Thoracic aorta (tissue), 2 donors: ENCODE data around the gene AQP1. TPM values are rescaled to one million over a fixed set of nuclear protein-coding genes. Genes with fewer than 3 reads are reported as not detected.

Experiments
- ATAC-seq: fragments of 150-250 bp; one replicate; pipeline ENCODE4 v1.8.0; 2017; ENCODE audit warnings: low read depth; ENCODE audit not compliant: insufficient number of reproducible peaks, low FRiP score
- DNase-seq: peaks from one replicate; pipeline ENCODE4 v3.0.0-alpha.2; 2020; ENCODE audit warnings: low spot score
- H3K27ac ChIP-seq, 2 donors: fragments of 200-600 bp; sonication (generic); 1 replicate in 1 of 2; 2 replicates in 1 of 2; pipeline ENCODE4 v1.5.1; 2016; ENCODE audit warnings: mild to moderate bottlenecking in 2 of 2, moderate library complexity in 2 of 2
- H3K27me3 ChIP-seq: fragments of 200-600 bp; sonication (generic); replicated peaks from 2 replicates; pipeline ENCODE4 v1.6.0; 2016; ENCODE audit warnings: mild to moderate bottlenecking; ENCODE audit not compliant: insufficient read depth
- H3K36me3 ChIP-seq: fragments of 200-600 bp; sonication (generic); one replicate; pipeline ENCODE4 v1.5.1; 2016
- H3K4me1 ChIP-seq, 2 donors: fragments of 200-600 bp; sonication (generic); 1 replicate in 1 of 2; 2 replicates in 1 of 2; pipeline versions ENCODE4 v1.5.1 to v1.6.0; 2016; ENCODE audit warnings: low read depth in 2 of 2, mild to moderate bottlenecking in 1 of 2; ENCODE audit not compliant: control insufficient read depth in 1 of 2
- H3K4me3 ChIP-seq: fragments of 200-600 bp; sonication (generic); 2 replicates; pipeline ENCODE4 v1.5.1; 2016; ENCODE audit warnings: mild to moderate bottlenecking
- H3K9me3 ChIP-seq: fragments of 200-600 bp; sonication (generic); 2 replicates; pipeline ENCODE4 v1.5.1; 2016
- total RNA-seq, 2 donors: library from RNA; depleted of rRNA; stranded (reverse); fragments of >200 nt; gene quantifications; one replicate each; pipeline versions ENCODE4 v1.1.0 to v1.2.3, GENCODE V29; 2016
- TF ChIP-seq, protein P1 (sequence below): fragments of 200-600 bp; sonication (generic); IDR thresholded peaks from one replicate; pipeline ENCODE4 v1.5.1; 2019; ENCODE audit warnings: antibody characterized with exemption

AQP1 gene
- total RNA-seq, 2 donors from 2014 or later = 1,262 to 1,768 TPM

DNA sequence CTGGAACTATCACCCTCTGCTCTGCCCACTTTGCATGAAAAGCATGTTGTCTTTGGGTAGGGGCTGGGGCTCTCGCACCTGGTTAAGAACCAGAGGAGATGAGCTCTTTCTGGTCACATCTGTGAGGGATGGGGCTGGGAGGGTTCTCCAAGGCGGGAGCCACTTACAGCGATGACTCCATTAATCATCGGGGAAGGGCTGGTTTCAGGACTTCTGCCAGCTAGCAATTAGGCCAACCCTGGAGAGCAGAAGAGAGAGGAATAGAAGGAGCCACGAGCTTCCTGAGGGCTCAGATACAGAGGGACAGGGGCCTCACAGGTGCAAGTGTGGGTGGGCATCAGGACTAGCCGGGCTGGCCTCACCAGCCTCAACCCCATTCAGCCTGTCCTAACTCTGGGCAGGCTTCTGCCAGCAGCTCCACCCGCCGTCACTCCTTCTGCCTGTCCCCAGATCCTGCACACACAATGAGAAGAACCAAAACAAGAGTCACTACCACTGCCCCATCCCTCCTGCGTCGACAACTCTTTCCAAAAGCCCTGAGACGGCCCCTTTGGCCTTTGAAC is 8.4 kb downstream of the AQP1 start:
- ATAC-seq (peak; percentile 27), DNase-seq (no peak)
- peak overlapping the region; percentile 89 to 98 for H3K27ac ChIP-seq
- peak overlapping the region; percentile 24 for H3K4me3 ChIP-seq
- no peaks in the 10 kb centered on the region for H3K9me3 ChIP-seq
- H3K36me3 ChIP-seq = peaks cover 34% of the 10 kb centered on the region
- TF ChIP-seq, protein P1, sequence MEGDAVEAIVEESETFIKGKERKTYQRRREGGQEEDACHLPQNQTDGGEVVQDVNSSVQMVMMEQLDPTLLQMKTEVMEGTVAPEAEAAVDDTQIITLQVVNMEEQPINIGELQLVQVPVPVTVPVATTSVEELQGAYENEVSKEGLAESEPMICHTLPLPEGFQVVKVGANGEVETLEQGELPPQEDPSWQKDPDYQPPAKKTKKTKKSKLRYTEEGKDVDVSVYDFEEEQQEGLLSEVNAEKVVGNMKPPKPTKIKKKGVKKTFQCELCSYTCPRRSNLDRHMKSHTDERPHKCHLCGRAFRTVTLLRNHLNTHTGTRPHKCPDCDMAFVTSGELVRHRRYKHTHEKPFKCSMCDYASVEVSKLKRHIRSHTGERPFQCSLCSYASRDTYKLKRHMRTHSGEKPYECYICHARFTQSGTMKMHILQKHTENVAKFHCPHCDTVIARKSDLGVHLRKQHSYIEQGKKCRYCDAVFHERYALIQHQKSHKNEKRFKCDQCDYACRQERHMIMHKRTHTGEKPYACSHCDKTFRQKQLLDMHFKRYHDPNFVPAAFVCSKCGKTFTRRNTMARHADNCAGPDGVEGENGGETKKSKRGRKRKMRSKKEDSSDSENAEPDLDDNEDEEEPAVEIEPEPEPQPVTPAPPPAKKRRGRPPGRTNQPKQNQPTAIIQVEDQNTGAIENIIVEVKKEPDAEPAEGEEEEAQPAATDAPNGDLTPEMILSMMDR = no peak
- peaks cover 43 to 80% of the 10 kb centered on the region in 2 donors for H3K4me1 ChIP-seq
- H3K27me3 ChIP-seq = no peaks in the 10 kb centered on the region

DNA sequence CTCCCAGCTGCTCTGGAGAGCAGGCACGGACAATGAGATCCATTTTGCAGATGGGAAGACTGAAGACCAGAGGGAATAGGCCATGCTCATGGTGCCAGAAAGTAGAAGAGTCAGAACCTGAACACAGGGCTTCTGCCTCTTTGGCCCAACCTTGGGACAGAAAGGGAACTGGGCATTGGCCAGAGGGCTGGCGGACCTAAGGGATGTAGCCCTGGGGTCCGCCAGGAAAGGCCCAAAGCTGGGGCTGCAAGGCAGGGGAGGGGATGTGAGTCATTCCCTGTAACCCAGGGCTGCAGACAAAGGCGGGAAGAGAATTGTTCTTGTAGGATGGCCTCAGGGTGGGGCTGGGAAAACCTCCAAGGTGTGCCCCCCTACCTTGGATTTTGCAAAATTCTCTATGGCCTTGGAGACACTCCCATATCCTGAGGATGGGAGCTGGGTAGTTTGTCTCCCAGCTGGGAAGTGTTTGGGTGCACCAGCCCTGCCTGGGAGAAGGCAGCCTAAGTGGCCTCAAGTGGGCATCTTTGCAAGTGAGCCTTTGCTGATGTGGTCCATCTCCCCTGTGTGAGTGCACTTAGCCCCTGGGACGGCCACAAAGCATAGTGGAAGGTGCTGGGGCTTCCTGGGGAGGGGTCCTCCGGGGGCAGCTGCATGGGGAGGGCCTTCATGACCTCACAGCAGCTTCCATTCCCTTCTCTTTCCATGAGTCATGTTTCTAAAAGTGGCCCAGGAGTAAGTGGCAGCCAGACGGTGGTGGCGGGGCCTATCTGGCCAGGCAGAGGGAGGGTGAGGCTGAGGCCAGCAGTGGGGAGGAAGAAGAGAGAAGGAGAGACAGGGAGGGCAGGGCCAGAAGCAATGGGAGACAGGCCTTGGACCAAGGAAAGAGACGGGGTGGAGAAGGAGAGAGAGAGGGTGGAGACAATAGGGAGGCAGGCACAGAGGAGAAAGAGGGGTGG is 9.2 kb downstream of the AQP1 start:
- Histone ChIP-seq H3K4me1 (peaks cover 43 to 74% of the 10 kb centered on the region in 2 donors), H3K27ac (peak overlapping the region; percentile 89 to 98)
- peak; percentile 65 for ATAC-seq

DNA sequence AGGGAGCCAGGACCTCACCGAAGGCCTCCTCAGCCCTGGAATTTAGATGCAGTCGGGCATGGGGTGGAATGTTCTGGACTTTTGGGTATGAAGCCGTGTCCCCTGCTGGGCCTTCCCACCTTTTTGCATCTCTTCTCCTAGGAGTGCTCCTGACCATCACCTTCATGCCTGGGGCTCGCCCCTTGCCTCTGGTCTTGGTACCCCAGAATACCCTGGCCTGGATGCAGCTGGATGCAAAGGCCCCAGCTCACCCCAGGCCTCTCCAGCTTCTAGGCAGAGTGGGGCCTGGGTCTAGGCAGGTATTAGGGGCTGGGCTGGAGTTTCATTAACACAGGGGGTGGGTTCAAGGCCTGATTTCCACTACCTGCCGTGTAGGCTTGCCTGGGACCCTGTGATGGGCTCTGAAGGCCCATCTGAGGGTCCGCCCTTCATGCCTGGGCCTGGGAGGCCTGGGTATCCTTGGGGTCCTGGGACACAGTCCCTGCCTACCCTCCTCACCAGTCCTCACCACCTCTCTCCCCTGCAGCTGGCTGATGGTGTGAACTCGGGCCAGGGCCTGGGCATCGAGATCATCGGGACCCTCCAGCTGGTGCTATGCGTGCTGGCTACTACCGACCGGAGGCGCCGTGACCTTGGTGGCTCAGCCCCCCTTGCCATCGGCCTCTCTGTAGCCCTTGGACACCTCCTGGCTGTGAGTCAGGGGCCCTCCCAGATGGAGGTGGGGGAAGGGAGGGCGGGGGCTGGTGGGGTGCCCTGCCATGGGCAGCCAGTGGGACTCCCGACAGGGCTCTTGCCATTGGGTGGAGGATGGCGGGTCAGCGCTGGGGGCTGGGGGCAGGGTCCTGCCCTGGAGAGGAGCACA is 10.1 kb downstream of the AQP1 start:
- Histone ChIP-seq H3K27me3 (no peaks in the 10 kb centered on the region), H3K27ac (peak overlapping the region; percentile 89 to 98), H3K9me3 (no peaks in the 10 kb centered on the region), H3K4me3 (peak overlapping the region; percentile 24), H3K4me1 (peaks cover 37 to 65% of the 10 kb centered on the region in 2 donors), H3K36me3 (peaks cover 45% of the 10 kb centered on the region)
- TF ChIP-seq, protein P1 = no peak
- DNase-seq (peak; percentile 1), ATAC-seq (no peak)

More for the DNA sequence above, 9.2 kb downstream of the AQP1 start:
- H3K9me3 ChIP-seq = no peaks in the 10 kb centered on the region
- H3K27me3 ChIP-seq = no peaks in the 10 kb centered on the region
- peak overlapping the region; percentile 24 for H3K4me3 ChIP-seq
- peak; percentile 34 for DNase-seq
- H3K36me3 ChIP-seq = peaks cover 42% of the 10 kb centered on the region
- TF ChIP-seq, protein P1 = no peak

DNA sequence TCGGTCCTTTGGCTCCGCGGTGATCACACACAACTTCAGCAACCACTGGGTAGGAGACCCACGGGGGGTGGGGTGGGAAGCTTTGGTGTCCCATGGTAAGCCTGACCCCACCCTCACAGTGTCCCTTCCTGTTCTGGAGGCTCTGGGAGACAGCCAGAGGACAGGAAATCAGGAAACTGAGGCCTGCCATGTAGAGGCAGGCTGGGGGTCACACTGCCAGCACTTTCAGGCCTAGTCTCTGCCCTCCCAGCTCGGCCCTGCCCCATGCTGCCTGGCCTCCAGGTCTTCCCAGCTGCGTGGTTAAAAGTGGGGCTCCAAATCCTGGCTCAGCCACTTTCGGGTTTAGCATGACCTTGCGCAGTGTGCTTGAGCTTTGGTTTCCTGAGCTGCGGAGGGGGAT is 10.9 kb downstream of the AQP1 start:
- TF ChIP-seq, protein P1 = no peak
- H3K36me3 ChIP-seq = peaks cover 52% of the 10 kb centered on the region
- ATAC-seq = no peak

More for the DNA sequence above, 10.9 kb downstream of the AQP1 start:
- H3K4me1 ChIP-seq = peaks cover 33 to 57% of the 10 kb centered on the region in 2 donors
- DNase-seq = no peak
- no peaks in the 10 kb centered on the region for H3K27me3 ChIP-seq
- H3K4me3 ChIP-seq = no peak overlapping the region
- H3K9me3 ChIP-seq = peaks cover 3% of the 10 kb centered on the region
- peak overlapping the region; percentile 89 to 98 for H3K27ac ChIP-seq
